ENCODE measurements around the gene PRICKLE2. TPM values are rescaled to one million over a fixed set of nuclear protein-coding genes. Genes with fewer than 3 reads are reported as not detected.

The PRICKLE2 gene
- total RNA-seq, 1 experiment from 2014 or later = 0.26 TPM

- intact Hi-C loops (cut with micrococcal nuclease; ENCODE audit: unreplicated experiment) = no loop called here
- H3K27ac ChIP-seq (ENCODE audit: low read length) = no peak overlapping the region
- BruUV-seq (replicated peaks) = no TSS peak
- H3K4me3 ChIP-seq (ENCODE audit: low read depth in 2 of 2, low read length in 2 of 2) = no peak overlapping the region
- no peak for DNase-seq (ENCODE audit: low read depth, low spot score)
- no peaks in the 10 kb centered on the region for H3K36me3 ChIP-seq (ENCODE audit: control insufficient read depth, insufficient read depth, low read length)
- CTCF ChIA-PET = no interaction called here
- in situ Hi-C loops (cut with HindIII; ENCODE audit: low pct_unique_long_range_greater_than_20kb, low sequenced_read_pairs) = no loop called here
- H3K9me3 ChIP-seq (ENCODE audit: control insufficient read depth, insufficient read depth, low read depth, low read length) = no peaks in the 10 kb centered on the region
- no peak for ATAC-seq
- H3K4me1 ChIP-seq (ENCODE audit: control insufficient read depth, insufficient read depth, low read length) = no peaks in the 10 kb centered on the region
- POLR2A ChIA-PET = no interaction called here
- TF ChIP-seq CTCF (IDR thresholded peaks at IDR 0.05) = no peak
- TF ChIP-seq, protein P1, sequence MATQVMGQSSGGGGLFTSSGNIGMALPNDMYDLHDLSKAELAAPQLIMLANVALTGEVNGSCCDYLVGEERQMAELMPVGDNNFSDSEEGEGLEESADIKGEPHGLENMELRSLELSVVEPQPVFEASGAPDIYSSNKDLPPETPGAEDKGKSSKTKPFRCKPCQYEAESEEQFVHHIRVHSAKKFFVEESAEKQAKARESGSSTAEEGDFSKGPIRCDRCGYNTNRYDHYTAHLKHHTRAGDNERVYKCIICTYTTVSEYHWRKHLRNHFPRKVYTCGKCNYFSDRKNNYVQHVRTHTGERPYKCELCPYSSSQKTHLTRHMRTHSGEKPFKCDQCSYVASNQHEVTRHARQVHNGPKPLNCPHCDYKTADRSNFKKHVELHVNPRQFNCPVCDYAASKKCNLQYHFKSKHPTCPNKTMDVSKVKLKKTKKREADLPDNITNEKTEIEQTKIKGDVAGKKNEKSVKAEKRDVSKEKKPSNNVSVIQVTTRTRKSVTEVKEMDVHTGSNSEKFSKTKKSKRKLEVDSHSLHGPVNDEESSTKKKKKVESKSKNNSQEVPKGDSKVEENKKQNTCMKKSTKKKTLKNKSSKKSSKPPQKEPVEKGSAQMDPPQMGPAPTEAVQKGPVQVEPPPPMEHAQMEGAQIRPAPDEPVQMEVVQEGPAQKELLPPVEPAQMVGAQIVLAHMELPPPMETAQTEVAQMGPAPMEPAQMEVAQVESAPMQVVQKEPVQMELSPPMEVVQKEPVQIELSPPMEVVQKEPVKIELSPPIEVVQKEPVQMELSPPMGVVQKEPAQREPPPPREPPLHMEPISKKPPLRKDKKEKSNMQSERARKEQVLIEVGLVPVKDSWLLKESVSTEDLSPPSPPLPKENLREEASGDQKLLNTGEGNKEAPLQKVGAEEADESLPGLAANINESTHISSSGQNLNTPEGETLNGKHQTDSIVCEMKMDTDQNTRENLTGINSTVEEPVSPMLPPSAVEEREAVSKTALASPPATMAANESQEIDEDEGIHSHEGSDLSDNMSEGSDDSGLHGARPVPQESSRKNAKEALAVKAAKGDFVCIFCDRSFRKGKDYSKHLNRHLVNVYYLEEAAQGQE (IDR thresholded peaks at IDR 0.05; ENCODE audit: insufficient read depth in 1 of 2, low read depth in 2 of 2, low read length in 1 of 2) = no peak
- no peak for TF ChIP-seq SIN3A (IDR thresholded peaks at IDR 0.05; ENCODE audit: borderline replicate concordance, insufficient read depth, low read depth, low read length)
- no peak for TF ChIP-seq POLR2AphosphoS5 (IDR thresholded peaks at IDR 0.05; ENCODE audit: low read depth, low read length)
- TF ChIP-seq TCF7L2 (IDR thresholded peaks at IDR 0.05; ENCODE audit: low read depth, low read length) = no peak
- no peaks in the 10 kb centered on the region for H3K27me3 ChIP-seq (ENCODE audit: control insufficient read depth, insufficient read depth, low read length)
These were observed 34.4 kb upstream of the PRICKLE2 start for GRCh38 chr3:64259636-64260035.

DNA sequence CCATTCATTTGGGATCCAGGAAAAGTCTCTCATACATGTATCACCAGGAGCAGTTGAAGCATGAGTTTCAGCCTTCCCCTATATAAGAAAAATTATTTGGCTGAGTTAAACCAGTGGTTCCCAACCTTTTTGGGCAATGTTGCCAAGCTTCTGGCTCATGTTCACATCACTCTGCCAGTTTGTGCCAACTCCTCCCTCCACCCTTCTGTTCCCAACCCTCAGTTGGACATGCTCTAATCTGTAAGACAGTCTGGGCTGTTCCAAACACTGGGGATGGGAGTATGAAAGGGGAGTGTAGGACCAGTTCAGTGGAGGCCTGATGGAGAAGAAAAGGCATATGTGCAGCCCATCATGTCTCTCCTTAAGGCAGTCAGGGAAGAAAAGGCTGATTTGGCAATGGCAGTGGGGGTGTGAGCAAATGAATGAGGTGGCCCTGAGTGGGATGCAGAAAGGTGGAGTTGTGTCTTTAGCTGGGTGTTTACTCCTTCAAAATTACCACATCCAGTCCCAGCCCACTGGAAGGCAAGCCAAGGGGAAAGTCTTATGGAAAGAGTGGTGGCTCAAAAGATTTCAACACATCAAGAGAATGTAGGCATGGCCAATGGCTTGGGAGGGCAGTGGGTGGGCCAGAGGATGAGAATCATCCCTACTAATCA is 32.0 kb upstream of the PRICKLE2 start:
- no peak for DNase-seq (ENCODE audit: low read depth, low spot score)
- Histone ChIP-seq H3K9me3 (ENCODE audit: control insufficient read depth, insufficient read depth, low read depth, low read length) (no peaks in the 10 kb centered on the region), H3K4me1 (ENCODE audit: control insufficient read depth, insufficient read depth, low read length) (no peaks in the 10 kb centered on the region), H3K4me3 (ENCODE audit: low read depth in 2 of 2, low read length in 2 of 2) (no peak overlapping the region), H3K27ac (ENCODE audit: low read length) (no peak overlapping the region), H3K36me3 (ENCODE audit: control insufficient read depth, insufficient read depth, low read length) (no peaks in the 10 kb centered on the region), H3K27me3 (ENCODE audit: control insufficient read depth, insufficient read depth, low read length) (no peaks in the 10 kb centered on the region)
- CTCF ChIA-PET = no interaction called here
- intact Hi-C loops (cut with micrococcal nuclease; ENCODE audit: unreplicated experiment) = no loop called here
- POLR2A ChIA-PET = no interaction called here
- TF ChIP-seq POLR2AphosphoS5 (IDR thresholded peaks at IDR 0.05; ENCODE audit: low read depth, low read length) (no peak), TCF7L2 (IDR thresholded peaks at IDR 0.05; ENCODE audit: low read depth, low read length) (no peak)
- no TSS peak for BruUV-seq (replicated peaks)
- no peak for ATAC-seq
- in situ Hi-C loops (cut with HindIII; ENCODE audit: low pct_unique_long_range_greater_than_20kb, low sequenced_read_pairs) = no loop called here

DNA sequence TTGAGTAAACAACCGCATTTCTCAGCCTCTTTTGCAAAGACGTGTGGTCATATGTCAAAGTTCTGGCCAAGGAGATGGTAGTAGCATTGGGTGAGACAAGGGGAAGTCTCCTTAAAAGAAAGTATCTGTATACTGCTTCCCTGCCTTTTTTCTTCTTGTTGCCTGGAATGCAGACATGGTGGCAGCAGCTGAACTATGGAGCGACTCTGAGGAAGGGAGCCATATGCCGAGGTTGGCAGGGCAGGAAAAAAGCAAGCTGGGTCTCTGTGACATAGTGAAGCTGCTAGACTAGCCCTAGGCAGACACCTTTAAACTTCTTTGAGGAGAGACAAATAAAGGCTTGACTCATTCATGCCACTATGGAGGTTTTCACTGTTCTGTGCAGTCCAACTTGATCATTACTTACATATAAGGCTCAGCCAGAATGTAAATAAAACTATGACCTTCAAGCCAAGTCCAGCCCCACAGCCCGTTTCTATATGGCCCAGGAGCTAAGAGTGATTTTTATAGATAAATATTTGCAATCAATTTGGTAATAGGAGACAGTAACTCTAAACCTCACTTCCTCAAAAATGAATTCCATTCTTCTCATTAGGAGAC is 30.6 kb upstream of the PRICKLE2 start:
- ChIA-PET POLR2A (no interaction called here), CTCF (no interaction called here)
- Histone ChIP-seq H3K27me3 (ENCODE audit: control insufficient read depth, insufficient read depth, low read length) (no peaks in the 10 kb centered on the region), H3K27ac (ENCODE audit: low read length) (no peak overlapping the region), H3K4me1 (ENCODE audit: control insufficient read depth, insufficient read depth, low read length) (no peaks in the 10 kb centered on the region), H3K9me3 (ENCODE audit: control insufficient read depth, insufficient read depth, low read depth, low read length) (no peaks in the 10 kb centered on the region), H3K36me3 (ENCODE audit: control insufficient read depth, insufficient read depth, low read length) (no peaks in the 10 kb centered on the region), H3K4me3 (ENCODE audit: low read depth in 2 of 2, low read length in 2 of 2) (no peak overlapping the region)
- ATAC-seq (no peak), DNase-seq (ENCODE audit: low read depth, low spot score) (no peak)
- intact Hi-C loops (cut with micrococcal nuclease; ENCODE audit: unreplicated experiment) = no loop called here
- in situ Hi-C loops (cut with HindIII; ENCODE audit: low pct_unique_long_range_greater_than_20kb, low sequenced_read_pairs) = no loop called here
- no TSS peak for BruUV-seq (replicated peaks)
- no peak for TF ChIP-seq SIN3A (IDR thresholded peaks at IDR 0.05; ENCODE audit: borderline replicate concordance, insufficient read depth, low read depth, low read length)
- TF ChIP-seq CTCF (IDR thresholded peaks at IDR 0.05) = no peak
